MV-4-11 (cell line): ENCODE measurements around the gene RRP9.
"Not testable (repeated sequence)": the region's sequence is repeated elsewhere in the genome, so short reads cannot be mapped to it uniquely, and the experiment has no call there.

Source experiments
- DNase-seq: peaks from one replicate; lab custom pipeline; 2025; lab: John Stamatoyannopoulos, UW

RRP9 gene

DNA sequence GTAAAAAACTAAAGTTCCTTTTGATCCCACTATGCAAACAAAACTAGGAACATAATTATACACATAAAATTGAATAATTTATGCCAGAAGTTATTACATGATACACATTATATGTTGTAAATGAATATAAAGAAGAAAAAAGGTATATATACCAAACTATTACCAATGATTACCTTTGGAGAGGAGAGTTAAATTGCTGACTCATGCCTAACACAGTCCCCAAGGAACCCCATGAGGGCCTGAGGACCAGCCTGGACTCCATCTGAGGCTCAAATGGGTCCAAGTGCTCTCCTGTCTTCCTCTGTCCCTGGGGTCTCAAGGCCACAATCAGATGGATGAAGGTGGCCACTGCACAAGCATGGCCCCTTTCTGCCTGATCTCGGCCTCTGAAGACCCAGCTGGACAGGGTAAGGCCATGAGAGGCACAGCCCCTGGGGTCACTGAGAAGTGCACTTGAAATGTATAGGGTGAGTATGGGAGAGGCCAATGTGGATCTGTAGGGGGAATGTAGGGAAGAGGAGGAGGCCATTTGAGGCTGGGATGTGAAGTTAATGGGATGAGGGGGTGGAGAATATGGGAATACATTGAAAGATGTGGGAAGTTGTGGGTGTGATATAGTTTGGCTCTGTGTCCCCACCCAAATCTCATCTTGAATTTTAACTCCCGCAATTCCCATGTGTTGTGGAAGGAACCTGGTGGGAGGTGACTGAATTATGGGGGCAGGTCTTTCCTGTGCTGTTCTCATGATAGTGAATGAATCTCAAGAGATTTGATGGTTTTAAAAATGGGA is 37.5 kb downstream of the RRP9 start:
- no peak for DNase-seq

GRCh38 chr3:51902361-51902760 is 39.3 kb downstream of the RRP9 start:
- DNase-seq: not testable (repeated sequence)

- DNase-seq: not testable (repeated sequence)
Measured at GRCh38 chr3:51900043-51900442, 41.7 kb downstream of the RRP9 start.

- DNase-seq: no peak
Measured at GRCh38 chr3:51897391-51897790, 44.3 kb downstream of the RRP9 start.

- DNase-seq: no peak
Measured at GRCh38 chr3:51896607-51897305, 44.9 kb downstream of the RRP9 start.

GRCh38 chr3:51894939-51895338 is 46.8 kb downstream of the RRP9 start:
- DNase-seq: no peak

GRCh38 chr3:51894391-51894790 is 47.3 kb downstream of the RRP9 start:
- no peak for DNase-seq

DNA sequence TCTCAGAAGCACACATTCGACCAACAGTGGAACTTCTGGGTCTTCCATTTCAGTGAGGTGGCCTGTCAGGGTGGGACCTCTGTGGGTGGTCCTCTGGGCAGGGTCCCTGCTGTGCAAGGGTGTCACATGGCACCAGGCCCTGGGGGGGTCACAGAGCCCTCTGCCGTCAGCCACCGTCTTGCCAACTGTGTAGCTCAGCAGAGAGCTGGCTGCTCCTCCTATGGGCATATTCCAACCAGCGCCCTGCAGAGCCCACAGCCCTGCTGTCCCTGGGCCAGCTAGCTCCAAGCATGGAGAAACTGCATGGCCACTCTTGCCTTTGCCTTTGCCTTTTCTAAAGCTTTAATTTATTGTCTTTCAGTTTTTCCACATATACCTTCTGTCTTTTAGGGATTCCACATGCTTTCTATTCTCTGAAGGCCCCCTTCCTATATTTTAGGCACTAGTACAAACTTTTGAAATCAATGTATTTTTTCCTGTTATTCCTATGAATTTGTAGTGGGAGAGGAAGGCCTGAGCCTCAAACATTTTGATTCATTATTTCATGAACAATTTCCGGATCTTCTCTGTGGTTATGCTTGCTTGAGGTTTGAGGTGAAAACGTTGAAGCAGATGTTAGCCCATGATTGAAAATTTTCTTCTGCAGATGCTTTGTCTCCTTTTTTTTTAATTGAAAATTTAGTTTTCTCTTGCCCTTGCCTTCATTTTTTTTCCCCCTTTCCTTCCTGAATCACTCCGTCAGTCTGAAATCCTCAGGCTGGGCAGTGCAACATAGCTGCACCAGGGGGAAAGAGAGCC is 50.3 kb downstream of the RRP9 start:
- DNase-seq: no peak

GRCh38 chr3:51888463-51889105 is 53.1 kb downstream of the RRP9 start:
- no peak for DNase-seq

GRCh38 chr3:51887620-51888019 is 54.1 kb downstream of the RRP9 start:
- no peak for DNase-seq

GRCh38 chr3:51886447-51886846 is 55.3 kb downstream of the RRP9 start:
- no peak for DNase-seq
